HG03045 (cell line): Measurements from ENCODE around the gene HECA.
A peak's percentile ranks its signal among the peaks of the same experiment; 100 is the strongest.
"Not testable (repeated sequence)": the region's sequence is repeated elsewhere in the genome, so short reads cannot be mapped to it uniquely, and the experiment has no call there.

Source experiments
- ATAC-seq: cut with Tn5 transposase; IDR thresholded peaks from one replicate; pipeline ENCODE4 v1.9.1; 2021; ENCODE audit warnings: mild to moderate bottlenecking, moderate library complexity; ENCODE audit not compliant: unreplicated experiment

Gene HECA

DNA sequence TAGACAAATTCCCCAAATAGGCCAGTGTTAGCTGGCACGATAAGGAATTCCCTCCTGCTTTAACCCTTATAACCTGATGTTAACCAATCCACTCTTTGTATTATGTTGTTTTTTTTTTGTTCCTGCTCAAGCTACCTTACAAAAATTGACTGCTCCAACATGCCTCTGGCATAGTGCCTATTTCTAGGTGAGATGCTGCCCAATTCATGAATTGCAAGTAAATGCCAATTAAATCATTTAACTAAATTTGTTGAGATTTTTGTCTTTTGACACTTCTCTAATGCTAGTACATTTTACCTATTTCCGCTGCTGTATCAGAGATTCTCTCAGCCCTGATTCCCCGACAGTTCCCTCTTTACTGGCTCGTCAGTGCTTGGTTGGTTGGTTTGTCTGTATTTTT, 66.5 kb downstream of the HECA start:
- ATAC-seq, result no peak

DNA sequence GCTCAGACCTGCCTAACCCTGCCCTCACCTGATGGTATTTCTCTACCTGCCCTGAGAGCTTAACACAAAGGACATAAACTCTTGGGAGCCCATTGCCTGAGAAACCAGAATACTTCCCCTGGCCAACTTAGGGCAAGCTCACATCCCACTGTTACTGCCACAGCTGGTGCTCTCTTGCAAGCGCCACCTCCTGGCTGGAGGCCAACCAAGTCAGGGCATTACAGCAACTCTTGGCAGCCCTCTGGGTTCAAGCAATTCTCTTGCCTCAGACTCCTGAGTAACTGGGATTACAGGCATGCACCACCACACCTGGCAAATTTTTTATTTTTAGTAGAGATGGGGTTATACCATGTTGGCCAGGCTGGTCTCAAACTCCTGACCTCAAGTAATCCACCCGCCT, 70.1 kb downstream of the HECA start:
- ATAC-seq, result no peak

DNA sequence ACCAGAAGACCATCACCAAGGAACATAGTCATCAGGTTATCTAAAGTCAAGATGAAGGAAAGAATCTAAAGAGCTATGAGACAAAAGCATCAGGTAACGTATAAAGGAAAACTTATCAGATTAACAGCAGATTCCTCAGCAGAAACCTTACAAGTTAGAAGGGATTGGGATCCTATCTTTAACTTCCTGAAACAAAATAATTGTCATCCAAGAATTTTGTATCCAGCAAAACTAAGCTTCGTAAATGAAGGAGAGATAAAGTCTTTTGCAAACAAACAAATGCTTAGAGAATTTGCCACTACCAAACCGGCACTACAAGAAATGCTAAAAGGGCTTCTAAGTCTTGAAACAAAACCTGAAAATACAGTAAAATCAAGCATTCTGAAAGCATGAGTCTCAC, 71.0 kb downstream of the HECA start:
- no peak for ATAC-seq

DNA sequence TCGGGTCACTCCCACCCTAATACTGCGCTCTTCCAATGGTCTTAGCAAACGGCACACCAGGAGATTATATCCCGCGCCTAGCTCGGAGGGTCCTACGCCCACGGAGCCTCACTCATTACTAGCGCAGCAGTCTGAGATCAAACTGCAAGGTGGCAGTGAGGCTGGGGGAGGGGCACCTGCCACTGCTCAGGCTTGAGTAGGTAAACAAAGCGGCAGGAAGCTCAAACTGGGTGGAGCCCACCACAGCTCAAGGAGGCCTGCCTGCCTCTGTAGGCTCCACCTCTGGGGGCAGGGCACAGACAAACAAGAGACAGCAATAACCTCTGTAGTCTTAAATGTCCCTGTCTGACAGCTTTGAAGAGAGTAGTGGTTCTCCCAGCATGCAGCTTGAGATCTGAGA, 75.9 kb downstream of the HECA start:
- ATAC-seq, result not testable (repeated sequence)

DNA sequence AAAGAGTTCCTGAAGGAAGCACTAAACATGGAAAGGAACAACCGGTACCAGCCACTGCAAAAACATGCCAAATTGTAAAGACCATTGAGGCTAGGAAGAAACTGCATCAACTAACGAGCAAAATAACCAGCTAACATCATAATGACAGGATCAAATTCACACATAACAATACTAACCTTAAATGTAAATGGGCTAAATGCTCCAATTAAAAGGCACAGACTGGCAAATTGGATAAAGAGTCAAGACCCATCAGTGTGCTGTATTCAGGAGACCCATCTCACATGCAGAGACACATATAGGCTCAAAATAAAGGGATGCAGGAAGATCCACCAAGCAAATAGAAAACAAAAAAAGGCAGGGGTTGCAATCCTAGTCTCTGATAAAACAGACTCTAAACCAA, 77.6 kb downstream of the HECA start:
- not testable (repeated sequence) for ATAC-seq

DNA sequence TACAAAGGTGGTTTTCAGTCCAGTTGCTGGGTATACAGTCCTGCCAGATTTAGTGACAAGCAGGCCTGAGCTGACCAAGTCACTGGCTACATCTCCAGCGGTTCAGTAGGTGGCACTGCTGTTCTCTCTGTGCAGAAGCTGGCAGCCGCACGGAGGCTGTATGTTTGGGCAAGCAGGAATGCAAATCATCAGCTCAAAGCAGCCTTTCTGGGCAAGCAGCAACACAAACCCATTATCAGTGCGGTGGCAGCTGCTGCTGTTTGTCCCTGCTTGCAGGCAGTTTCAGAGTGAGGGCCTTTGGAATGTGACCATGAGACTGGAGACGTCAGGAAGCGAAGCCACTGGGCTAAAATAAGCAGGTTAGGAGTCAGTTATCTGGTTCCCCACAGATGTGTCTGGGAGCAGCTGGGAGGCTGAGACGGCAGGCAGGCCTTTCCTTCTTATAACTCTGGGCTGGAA, 84.4 kb downstream of the HECA start:
- peak; percentile 100 for ATAC-seq

DNA sequence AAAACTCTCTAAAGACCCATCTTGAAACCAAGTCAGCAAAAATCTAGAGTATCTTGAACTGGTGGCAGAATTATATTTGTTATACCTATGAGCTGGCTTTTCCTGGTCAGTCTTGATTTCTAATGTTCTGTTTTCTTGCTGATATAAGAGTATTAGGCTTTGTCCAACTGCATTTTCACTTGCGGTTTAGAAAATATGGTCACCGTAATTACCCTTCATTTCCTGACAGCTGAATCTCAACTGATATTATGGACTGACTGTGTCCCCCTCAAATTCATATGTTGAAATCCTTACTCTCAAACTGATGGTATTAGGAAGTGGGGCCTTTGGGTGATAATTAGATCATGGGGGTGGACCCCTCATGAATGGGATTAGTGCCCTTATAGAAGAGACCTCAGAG, 84.9 kb downstream of the HECA start:
- no peak for ATAC-seq

DNA sequence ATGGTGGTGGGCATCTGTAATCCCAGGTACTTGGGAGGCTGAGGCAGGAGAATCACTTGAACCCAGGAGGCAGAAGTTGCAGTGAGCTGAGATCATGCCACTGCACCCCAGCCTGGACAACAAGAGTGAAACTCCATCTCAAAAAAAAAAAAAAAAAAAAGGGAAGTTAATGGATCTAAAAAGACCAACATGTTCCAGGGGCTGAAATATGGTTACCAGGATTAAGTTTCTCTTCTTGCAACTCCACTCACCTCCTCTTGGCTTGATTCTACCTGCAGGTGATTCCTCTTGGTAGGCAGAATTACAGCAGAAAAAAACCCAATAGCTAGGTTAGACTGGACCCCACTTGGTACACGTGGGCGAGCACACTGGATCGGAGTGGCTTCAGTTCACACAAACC, 93.5 kb downstream of the HECA start:
- ATAC-seq, result not testable (repeated sequence)
